Fibroblast of lung (primary cell): Measurements from ENCODE around the gene PPFIBP1. TPM values are rescaled to one million over a fixed set of nuclear protein-coding genes. Genes with fewer than 3 reads are reported as not detected.

Experiments
- DNase-seq, 2 donors: peaks; one replicate each; pipeline versions ENCODE4 v3.0.0 to v3.0.0-alpha.2; 2010; ENCODE audit warnings: low read depth in 2 of 2
- H2AFZ ChIP-seq: 2 replicates; pipeline ENCODE4 v1.5.1; 2012; ENCODE audit warnings: low read length, control low read depth, inconsistent platforms
- H3K27ac ChIP-seq: 2 replicates; pipeline ENCODE4 v1.5.1; 2011; ENCODE audit warnings: low read length, control low read depth; ENCODE audit not compliant: insufficient read depth
- H3K27me3 ChIP-seq: 2 replicates; pipeline ENCODE4 v1.5.1; 2011; ENCODE audit warnings: mild to moderate bottlenecking, low read length; ENCODE audit not compliant: control insufficient read depth, insufficient read depth
- H3K36me3 ChIP-seq: 2 replicates; pipeline ENCODE4 v1.5.1; 2011; ENCODE audit warnings: low read length; ENCODE audit not compliant: control insufficient read depth, insufficient read depth
- H3K4me1 ChIP-seq: 2 replicates; pipeline ENCODE4 v1.5.1; 2011; ENCODE audit warnings: low read length; ENCODE audit not compliant: control insufficient read depth, insufficient read depth; ENCODE audit errors: extremely low read depth
- H3K4me2 ChIP-seq: 2 replicates; pipeline ENCODE4 v1.5.1; 2011; ENCODE audit warnings: low read length, control low read depth; ENCODE audit not compliant: insufficient read depth; ENCODE audit errors: extremely low read depth
- H3K4me3 ChIP-seq, 4 experiments: fragments of 200-600 bp in 1 of 4; sonication (generic) in 1 of 4; replicated peaks in 1 of 4; 2 replicates each; pipeline ENCODE4 v1.5.1; 2011 to 2016; ENCODE audit warnings: low read length in 4 of 4, low read depth in 3 of 4, mild to moderate bottlenecking in 3 of 4, control low read depth in 2 of 4, inconsistent platforms in 1 of 4, mixed read lengths in 1 of 4; ENCODE audit not compliant: insufficient read depth in 1 of 4; ENCODE audit errors: control extremely low read depth in 1 of 4
- H3K79me2 ChIP-seq: 2 replicates; pipeline ENCODE4 v1.5.1; 2012; ENCODE audit warnings: mild to moderate bottlenecking, low read length, inconsistent platforms; ENCODE audit not compliant: control insufficient read depth, insufficient read depth
- H3K9ac ChIP-seq: 2 replicates; pipeline ENCODE4 v1.5.1; 2011; ENCODE audit warnings: mild to moderate bottlenecking, low read length, control low read depth; ENCODE audit not compliant: insufficient read depth
- H3K9me3 ChIP-seq: 2 replicates; pipeline ENCODE4 v1.5.1; 2012; ENCODE audit warnings: low read depth, low read length; ENCODE audit not compliant: control insufficient read depth, insufficient read depth
- H4K20me1 ChIP-seq: 2 replicates; pipeline ENCODE4 v1.5.1; 2011; ENCODE audit warnings: low read length; ENCODE audit not compliant: control insufficient read depth, insufficient read depth; ENCODE audit errors: extremely low read depth
- EZH2 ChIP-seq: IDR thresholded peaks from 2 replicates; pipeline ENCODE4 v1.5.1; 2012; ENCODE audit warnings: low read length, control low read depth, mild to moderate bottlenecking; ENCODE audit errors: missing control alignments
- polyA minus RNA-seq: library from RNA; depleted of rRNA, polyadenylated mRNA; stranded (reverse); fragments of >200 nt; gene quantifications from 2 replicates; pipeline ENCODE4 v1.2.3, GENCODE V29; 2011; ENCODE audit warnings: low replicate concordance
- polyA plus RNA-seq, 2 donors: library from polyadenylated mRNA; depleted of rRNA in 1 of 2; stranded (reverse) in 1 of 2; unstranded in 1 of 2; fragments of >200 nt; gene quantifications; 2 replicates each; pipeline ENCODE4 v1.2.1, GENCODE V29; 2011 to 2012; ENCODE audit warnings: missing spikeins in 1 of 2
- total RNA-seq: library from RNA; depleted of rRNA; stranded (reverse); fragments of >200 nt; gene quantifications from 2 replicates; pipeline ENCODE4 v1.2.1, GENCODE V29; 2014
- TF ChIP-seq, protein P1 (sequence below), 2 donors: IDR thresholded peaks in 1 of 2; conservative IDR thresholded peaks in 1 of 2; 1 replicate in 1 of 2; 2 replicates in 1 of 2; pipeline ENCODE4 v1.5.1; 2011 to 2012; ENCODE audit warnings: low read length in 2 of 2, control low read depth in 1 of 2, inconsistent platforms in 1 of 2, low read depth in 1 of 2, mild to moderate bottlenecking in 1 of 2

The PPFIBP1 gene
- total RNA-seq (51.4 and 93.0 TPM in 2 replicates), polyA plus RNA-seq (46.8 and 65.1 TPM in 2 replicates), polyA minus RNA-seq (29.9 and 58.7 TPM in 2 replicates)
- 26.7 and 40.5 TPM in 2 replicates for polyA plus RNA-seq (2012)

DNA sequence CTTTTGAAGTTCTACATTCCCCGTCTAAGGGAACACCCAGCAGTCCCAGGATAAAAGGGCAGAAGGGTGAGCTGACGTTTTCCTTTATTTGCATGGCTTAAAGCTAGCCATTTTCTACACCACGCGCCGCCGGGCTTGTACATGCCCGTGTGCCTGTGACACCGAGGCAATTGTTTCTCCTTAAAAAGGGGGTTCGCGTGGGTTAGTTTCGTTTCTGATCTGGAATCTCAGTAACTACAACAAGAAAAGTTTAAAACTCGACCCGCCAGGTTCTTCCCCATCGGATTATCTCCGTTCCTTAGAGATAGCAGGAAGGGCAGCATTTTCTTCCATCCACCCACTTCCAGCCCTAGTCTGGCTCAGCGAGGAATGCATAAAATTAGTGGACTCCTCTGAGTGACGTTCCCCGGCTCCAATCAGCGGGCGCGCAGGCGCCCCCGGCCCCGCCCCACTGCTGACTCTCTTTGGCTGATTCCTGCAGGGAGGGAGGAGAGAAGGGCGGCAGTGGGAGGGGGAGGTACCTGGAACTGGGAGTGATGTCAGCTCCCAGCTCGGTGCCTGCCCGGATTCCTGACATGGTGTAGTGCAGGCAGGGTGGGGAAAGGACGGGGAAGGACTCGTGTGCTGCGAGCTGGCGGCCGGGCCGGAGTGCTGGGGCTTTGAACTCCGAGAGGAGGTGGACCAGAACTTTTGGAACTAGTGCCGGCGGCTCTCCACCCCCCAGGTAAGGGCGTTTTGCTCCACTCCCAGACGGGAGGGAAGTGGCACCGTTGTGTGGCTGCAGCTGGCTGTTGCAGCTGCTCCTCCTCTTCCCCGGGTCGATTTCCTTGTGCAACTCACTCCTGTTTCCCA, at the start of gene PPFIBP1:
Gene PPFIBP1 (plus strand): TSS at position 565 of the 852 bp plus-strand sequence. CDS start 109,191 bp downstream, outside the sequence.
- H3K27ac ChIP-seq = peak within 1 kb of the TSS; percentile 89
- peaks cover 6% of the 10 kb centered on the region for H3K4me1 ChIP-seq
- H3K9ac ChIP-seq = peak within 1 kb of the TSS; percentile 79
- peaks cover 45% of the 10 kb centered on the region for H3K79me2 ChIP-seq
- H3K4me2 ChIP-seq = peak within 1 kb of the TSS; percentile 86
- H2AFZ ChIP-seq = peak within 1 kb of the TSS; percentile 68
- peak within 1 kb of the TSS; percentile 82 to 93 (median 84) for H3K4me3 ChIP-seq
- TF ChIP-seq, protein P1, sequence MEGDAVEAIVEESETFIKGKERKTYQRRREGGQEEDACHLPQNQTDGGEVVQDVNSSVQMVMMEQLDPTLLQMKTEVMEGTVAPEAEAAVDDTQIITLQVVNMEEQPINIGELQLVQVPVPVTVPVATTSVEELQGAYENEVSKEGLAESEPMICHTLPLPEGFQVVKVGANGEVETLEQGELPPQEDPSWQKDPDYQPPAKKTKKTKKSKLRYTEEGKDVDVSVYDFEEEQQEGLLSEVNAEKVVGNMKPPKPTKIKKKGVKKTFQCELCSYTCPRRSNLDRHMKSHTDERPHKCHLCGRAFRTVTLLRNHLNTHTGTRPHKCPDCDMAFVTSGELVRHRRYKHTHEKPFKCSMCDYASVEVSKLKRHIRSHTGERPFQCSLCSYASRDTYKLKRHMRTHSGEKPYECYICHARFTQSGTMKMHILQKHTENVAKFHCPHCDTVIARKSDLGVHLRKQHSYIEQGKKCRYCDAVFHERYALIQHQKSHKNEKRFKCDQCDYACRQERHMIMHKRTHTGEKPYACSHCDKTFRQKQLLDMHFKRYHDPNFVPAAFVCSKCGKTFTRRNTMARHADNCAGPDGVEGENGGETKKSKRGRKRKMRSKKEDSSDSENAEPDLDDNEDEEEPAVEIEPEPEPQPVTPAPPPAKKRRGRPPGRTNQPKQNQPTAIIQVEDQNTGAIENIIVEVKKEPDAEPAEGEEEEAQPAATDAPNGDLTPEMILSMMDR (conservative IDR thresholded peaks at IDR 0.05 in 1 of 2, IDR thresholded peaks at IDR 0.05 in 1 of 2; ENCODE audit: low read depth in 1 of 2, low read length in 2 of 2) = peak in 1 of 2 donors; percentile 44
- no peak for TF ChIP-seq EZH2
- no peaks in the 10 kb centered on the region for H3K36me3 ChIP-seq
- no peaks in the 10 kb centered on the region for H3K9me3 ChIP-seq
- H3K27me3 ChIP-seq = no peaks in the 10 kb centered on the region
- peak; percentile 97 to 98 for DNase-seq
- H4K20me1 ChIP-seq = no peaks in the 10 kb centered on the region

DNA sequence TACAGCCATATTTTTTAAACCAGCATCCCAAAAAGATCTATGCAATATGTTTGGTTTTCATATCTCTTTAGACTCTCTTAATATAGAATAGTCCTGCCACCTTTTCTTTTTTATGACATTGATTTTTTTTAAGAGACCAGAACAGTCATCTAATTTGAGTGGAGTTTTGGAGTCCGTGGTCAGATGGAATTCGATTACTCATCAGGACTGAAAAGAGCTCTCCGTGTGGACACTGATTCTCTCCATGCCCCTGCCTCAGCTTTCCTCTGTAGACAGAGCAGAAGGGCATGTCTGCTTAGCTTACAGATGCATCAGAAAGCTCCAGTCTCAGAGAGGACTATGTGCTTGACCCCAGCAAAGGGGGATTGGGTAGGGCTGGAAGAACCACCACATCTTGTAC, 49.7 kb upstream of the PPFIBP1 start:
- H3K4me1 ChIP-seq = peaks cover 2% of the 10 kb centered on the region
- no peaks in the 10 kb centered on the region for H4K20me1 ChIP-seq
- H3K4me2 ChIP-seq = peak overlapping the region; percentile 30
- H3K4me3 ChIP-seq = no peak overlapping the region
- H3K27ac ChIP-seq = no peak overlapping the region
- no peaks in the 10 kb centered on the region for H3K27me3 ChIP-seq
- H3K79me2 ChIP-seq = no peaks in the 10 kb centered on the region
- H2AFZ ChIP-seq = no peak overlapping the region
- H3K36me3 ChIP-seq = no peaks in the 10 kb centered on the region
- TF ChIP-seq, protein P1 (conservative IDR thresholded peaks at IDR 0.05 in 1 of 2, IDR thresholded peaks at IDR 0.05 in 1 of 2; ENCODE audit: low read depth in 1 of 2, low read length in 2 of 2) = no peak
- TF ChIP-seq EZH2 = no peak
- H3K9ac ChIP-seq = no peak overlapping the region
- peaks cover 2% of the 10 kb centered on the region for H3K9me3 ChIP-seq
- peak; percentile 75 to 92 for DNase-seq

DNA sequence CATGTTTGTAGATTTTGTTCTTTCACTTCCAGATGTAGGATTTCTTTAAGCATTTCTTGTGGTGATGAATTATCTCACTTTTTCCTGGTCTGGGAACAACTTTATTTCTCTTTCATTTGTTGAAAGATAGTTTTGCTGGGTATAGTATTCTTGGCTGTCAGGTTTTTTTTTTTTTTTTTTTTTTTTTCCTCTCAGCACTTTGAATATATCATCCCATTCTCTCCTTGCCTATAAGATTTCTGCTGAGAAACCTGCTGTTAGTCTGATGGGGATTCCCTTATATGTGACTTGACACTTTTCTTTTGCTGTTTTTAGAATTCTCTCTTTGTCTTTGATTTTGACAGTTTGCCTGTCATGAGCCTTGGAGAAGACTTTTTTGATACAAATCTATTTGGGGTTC, 47.0 kb upstream of the PPFIBP1 start:
- TF ChIP-seq, protein P1 (conservative IDR thresholded peaks at IDR 0.05 in 1 of 2, IDR thresholded peaks at IDR 0.05 in 1 of 2; ENCODE audit: low read depth in 1 of 2, low read length in 2 of 2) = no peak
- Histone ChIP-seq H3K9me3 (peaks cover 2% of the 10 kb centered on the region), H3K4me2 (no peak overlapping the region), H3K27ac (no peak overlapping the region), H3K4me1 (peaks cover 2% of the 10 kb centered on the region), H3K36me3 (no peaks in the 10 kb centered on the region), H3K4me3 (no peak overlapping the region), H2AFZ (no peak overlapping the region), H3K27me3 (no peaks in the 10 kb centered on the region), H4K20me1 (no peaks in the 10 kb centered on the region), H3K9ac (no peak overlapping the region), H3K79me2 (no peaks in the 10 kb centered on the region)
- DNase-seq = no peak
